HCT116 (cell line): Measurements from ENCODE around the gene MARCHF2. TPM values are rescaled to one million over a fixed set of nuclear protein-coding genes. Genes with fewer than 3 reads are reported as not detected.
A peak's percentile ranks its signal among the peaks of the same experiment; 100 is the strongest.

ENCODE experiments used
- ATAC-seq: fragments of 200-7000 bp; cut with Tn5 transposase; 2 replicates; pipeline ENCODE4 v1.9.1; 2020; ENCODE audit warnings: mild to moderate bottlenecking, moderate library complexity
- Bru-seq: library from RNA; stranded (reverse); fragments of 400-500 nt; gene quantifications from one replicate; lab custom pipeline; 2021; lab: Mats Ljungman, UMichigan
- BruChase-seq, 2 experiments: library from RNA; stranded (reverse); fragments of 400-500 nt; gene quantifications; one replicate each; lab custom pipeline; 2021; lab: Mats Ljungman, UMichigan
- BruUV-seq: library from RNA; stranded (reverse); fragments of 400-500 nt; replicated peaks from 2 replicates; lab custom pipeline; 2021; lab: Mats Ljungman, UMichigan
- CTCF ChIA-PET: fragments of 300-600 bp; sonication (Branson Sonifier 250); formaldehyde crosslinking; loops from one replicate; lab custom pipeline; 2021; ENCODE audit warnings: antibody characterized with exemption; lab: Charles Lee
- POLR2A ChIA-PET: fragments of 300-600, 350-600 bp; sonication (Branson Sonifier 250); formaldehyde crosslinking; loops from one replicate; lab custom pipeline; 2021; ENCODE audit warnings: antibody characterized with exemption; lab: Charles Lee
- RAD21 ChIA-PET, 2 experiments: fragments of 300-600 bp; sonication (Branson Sonifier 250); formaldehyde crosslinking; loops; one replicate each; lab custom pipeline; 2023; ENCODE audit warnings: low total read pairs in 2 of 2; ENCODE audit not compliant: uncharacterized antibody in 2 of 2, unreplicated experiment in 2 of 2, low non-redundant PET in 1 of 2; lab: Charles Lee
- DNase-seq: peaks from one replicate; pipeline ENCODE4 v3.0.0-alpha.2; 2010; ENCODE audit warnings: low read depth, low spot score
- H2AFZ ChIP-seq: fragments of 200-600 bp; shearing (Covaris generic), sonication (generic); 2 replicates; pipeline ENCODE4 v1.6.1; 2017; ENCODE audit warnings: low read depth, mixed run types, mixed read lengths, antibody characterized with exemption, low read length; ENCODE audit not compliant: poor library complexity, severe bottlenecking
- H3K27ac ChIP-seq: 2 replicates; pipeline ENCODE4 v1.5.1; 2012; ENCODE audit warnings: low read depth, low read length
- H3K27me3 ChIP-seq: fragments of 200-600 bp; sonication (generic); 2 replicates; pipeline ENCODE4 v1.6.1; 2016; ENCODE audit warnings: mixed run types, low read length, mixed read lengths; ENCODE audit not compliant: insufficient read depth
- H3K36me3 ChIP-seq, 2 experiments: fragments of 200-500 bp in 1 of 2; fragments of 200-600 bp in 1 of 2; sonication (Bioruptor generic) in 1 of 2; sonication (generic) in 1 of 2; 2 replicates each; pipeline versions ENCODE4 v1.5.1 to v1.6.1; 2014 to 2016; ENCODE audit warnings: low read length in 2 of 2, inconsistent platforms in 1 of 2, mixed read lengths in 1 of 2, mixed run types in 1 of 2; ENCODE audit not compliant: insufficient read depth in 2 of 2, control insufficient read depth in 1 of 2
- H3K4me1 ChIP-seq, 2 experiments: fragments of 200-600 bp in 1 of 2; sonication (generic) in 1 of 2; 2 replicates each; pipeline versions ENCODE4 v1.5.1 to v1.6.1; 2012 to 2017; ENCODE audit warnings: low read length in 2 of 2, inconsistent platforms in 1 of 2, mild to moderate bottlenecking in 1 of 2, mixed read lengths in 1 of 2, mixed run types in 1 of 2, moderate library complexity in 1 of 2; ENCODE audit not compliant: insufficient read depth in 2 of 2, control insufficient read depth in 1 of 2
- H3K4me2 ChIP-seq: fragments of 200-600 bp; sonication (generic); 2 replicates; pipeline ENCODE4 v1.6.1; 2017; ENCODE audit warnings: mixed run types, low read length, mixed read lengths
- H3K4me3 ChIP-seq, 2 experiments: fragments of 200-600 bp in 1 of 2; sonication (generic) in 1 of 2; replicated peaks in 1 of 2; 2 replicates each; pipeline ENCODE4 v1.5.1; 2011 to 2016; ENCODE audit warnings: low read length in 2 of 2, control low read depth in 1 of 2, low read depth in 1 of 2, mild to moderate bottlenecking in 1 of 2, mixed read lengths in 1 of 2, mixed run types in 1 of 2
- H3K79me2 ChIP-seq: fragments of 200-600 bp; sonication (generic); 2 replicates; pipeline ENCODE4 v1.6.1; 2017; ENCODE audit warnings: mild to moderate bottlenecking, mixed run types, low read length, moderate library complexity, mixed read lengths; ENCODE audit not compliant: insufficient read depth
- H3K9ac ChIP-seq: fragments of 200-600 bp; sonication (generic); 2 replicates; pipeline ENCODE4 v1.6.1; 2016; ENCODE audit warnings: low read length, mixed read lengths
- H3K9me2 ChIP-seq: fragments of 200-600 bp; sonication (generic), shearing (Covaris generic); 2 replicates; pipeline ENCODE4 v1.6.1; 2017; ENCODE audit warnings: mixed run types, mild to moderate bottlenecking, moderate library complexity; ENCODE audit not compliant: insufficient read depth
- H3K9me3 ChIP-seq, 2 experiments: fragments of 200-500 bp in 1 of 2; fragments of 200-600 bp in 1 of 2; sonication (Bioruptor generic) in 1 of 2; sonication (generic) in 1 of 2; 2 replicates each; pipeline ENCODE4 v1.6.1; 2014 to 2017; ENCODE audit warnings: low read length in 2 of 2, mixed read lengths in 2 of 2, inconsistent platforms in 1 of 2, low read depth in 1 of 2, mild to moderate bottlenecking in 1 of 2, mixed run types in 1 of 2, moderate library complexity in 1 of 2; ENCODE audit not compliant: control insufficient read depth in 1 of 2, insufficient read depth in 1 of 2
- H4K20me1 ChIP-seq: fragments of 200-600 bp; sonication (generic), shearing (Covaris generic); 2 replicates; pipeline ENCODE4 v1.6.1; 2017; ENCODE audit warnings: mixed run types, mild to moderate bottlenecking, moderate library complexity; ENCODE audit not compliant: insufficient read depth
- CBX3 ChIP-seq: IDR thresholded peaks from 2 replicates; pipeline ENCODE4 v1.6.1; 2012; ENCODE audit warnings: low read depth
- CEBPB ChIP-seq: IDR thresholded peaks from 2 replicates; pipeline ENCODE4 v1.6.1; 2012; ENCODE audit warnings: low read depth
- EGR1 ChIP-seq: IDR thresholded peaks from 2 replicates; pipeline ENCODE4 v1.6.1; 2012; ENCODE audit warnings: low read depth
- ELF1 ChIP-seq: IDR thresholded peaks from 2 replicates; pipeline ENCODE4 v1.6.1; 2012; ENCODE audit warnings: low read depth, borderline replicate concordance
- EZH2phosphoT487 ChIP-seq: fragments of 200-600 bp; IDR thresholded peaks from 2 replicates; pipeline ENCODE4 v1.6.1; 2018; ENCODE audit warnings: antibody characterized with exemption, borderline replicate concordance
- POLR2A ChIP-seq: IDR thresholded peaks from 2 replicates; pipeline ENCODE4 v1.7.0; 2011; ENCODE audit warnings: borderline replicate concordance; ENCODE audit not compliant: insufficient read depth, insufficient read length; ENCODE audit errors: extremely low read depth
- POLR2AphosphoS5 ChIP-seq: IDR thresholded peaks from 2 replicates; pipeline ENCODE4 v1.6.1; 2011; ENCODE audit warnings: mild to moderate bottlenecking, low read depth, low read length, moderate library complexity
- RAD21 ChIP-seq: IDR thresholded peaks from 2 replicates; pipeline ENCODE4 v1.6.1; 2012; ENCODE audit warnings: low read depth, mild to moderate bottlenecking
- SIN3A ChIP-seq: IDR thresholded peaks from 2 replicates; pipeline ENCODE4 v1.6.1; 2012; ENCODE audit warnings: low read depth
- SP1 ChIP-seq: IDR thresholded peaks from 2 replicates; pipeline ENCODE4 v1.6.1; 2012; ENCODE audit warnings: low read depth
- SRF ChIP-seq: IDR thresholded peaks from 2 replicates; pipeline ENCODE4 v1.6.1; 2012; ENCODE audit warnings: low read depth
- YY1 ChIP-seq: IDR thresholded peaks from 2 replicates; pipeline ENCODE4 v1.6.1; 2011; ENCODE audit warnings: low read length, low read depth, moderate library complexity, mild to moderate bottlenecking; ENCODE audit not compliant: insufficient replicate concordance; ENCODE audit errors: extremely low read depth
- ZFX ChIP-seq: fragments of 450-650 bp; IDR thresholded peaks from 2 replicates; pipeline ENCODE4 v1.6.1; 2017
- ZNF274 ChIP-seq: fragments of 200-500 bp; sonication (Bioruptor generic); IDR thresholded peaks from 2 replicates; pipeline ENCODE4 v1.6.1; 2014; ENCODE audit warnings: mild to moderate bottlenecking, low read depth, low read length, inconsistent platforms
- intact Hi-C: fragments of 100-400 bp; cut with micrococcal nuclease; formaldehyde crosslinking; loops from 2 replicates; pipeline ENCODE4 v1.10.0; 2022
- long read RNA-seq: library from polyadenylated mRNA; unstranded; transcript quantifications from one replicate; pipeline ENCODE4 v2.0.0, GENCODE V29; 2021; ENCODE audit not compliant: unreplicated experiment
- polyA plus RNA-seq: library from polyadenylated mRNA; unstranded; fragments of >200 nt; gene quantifications from 2 replicates; pipeline ENCODE4 v1.2.1, GENCODE V29; 2012; ENCODE audit warnings: missing spikeins
- total RNA-seq: library from RNA; stranded (reverse); gene quantifications from one replicate; pipeline ENCODE4 v1.2.1, GENCODE V29; 2021; ENCODE audit not compliant: unreplicated experiment
- TF ChIP-seq, protein P1 (sequence below): IDR thresholded peaks from 2 replicates; pipeline ENCODE4 v1.6.1; 2012
- TF ChIP-seq, protein P2 (sequence below): IDR thresholded peaks from 2 replicates; pipeline ENCODE4 v1.6.1; 2012; ENCODE audit warnings: low read depth
- TF ChIP-seq, protein P3 (sequence below), 3 experiments: fragments of 200-600 bp in 1 of 3; sonication (generic) in 1 of 3; IDR thresholded peaks in 2 of 3; conservative IDR thresholded peaks in 1 of 3; 2 replicates each; pipeline ENCODE4 v1.5.1; 2012 to 2017; ENCODE audit warnings: low read depth in 2 of 3, low read length in 2 of 3, antibody characterized with exemption in 1 of 3, borderline replicate concordance in 1 of 3, control low read depth in 1 of 3, mild to moderate bottlenecking in 1 of 3, mixed read lengths in 1 of 3, mixed run types in 1 of 3, moderate library complexity in 1 of 3; ENCODE audit not compliant: insufficient read depth in 1 of 3

The MARCHF2 gene, protein sequence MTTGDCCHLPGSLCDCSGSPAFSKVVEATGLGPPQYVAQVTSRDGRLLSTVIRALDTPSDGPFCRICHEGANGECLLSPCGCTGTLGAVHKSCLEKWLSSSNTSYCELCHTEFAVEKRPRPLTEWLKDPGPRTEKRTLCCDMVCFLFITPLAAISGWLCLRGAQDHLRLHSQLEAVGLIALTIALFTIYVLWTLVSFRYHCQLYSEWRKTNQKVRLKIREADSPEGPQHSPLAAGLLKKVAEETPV
- total RNA-seq (22.5 TPM), Bru-seq, nascent RNA (percentile 42 among the genes with signal in this experiment), BruChase-seq, experiment 1, labeled RNA remaining after a 6-hour chase (percentile 47 among the genes with signal in this experiment), BruChase-seq, experiment 2, labeled RNA remaining after a 2-hour chase (percentile 46 among the genes with signal in this experiment)
- polyA plus RNA-seq = 22.9 and 27.8 TPM in 2 replicates
- long read RNA-seq, transcript MARCH2-201 (5 exons, 1,376 nt) = major isoform, 12 of 38 reads
- long read RNA-seq, partial matches to known transcripts = 5 of 38 reads
- long read RNA-seq, other reads (novel, unspliced or antisense) = 20 of 38 reads

DNA sequence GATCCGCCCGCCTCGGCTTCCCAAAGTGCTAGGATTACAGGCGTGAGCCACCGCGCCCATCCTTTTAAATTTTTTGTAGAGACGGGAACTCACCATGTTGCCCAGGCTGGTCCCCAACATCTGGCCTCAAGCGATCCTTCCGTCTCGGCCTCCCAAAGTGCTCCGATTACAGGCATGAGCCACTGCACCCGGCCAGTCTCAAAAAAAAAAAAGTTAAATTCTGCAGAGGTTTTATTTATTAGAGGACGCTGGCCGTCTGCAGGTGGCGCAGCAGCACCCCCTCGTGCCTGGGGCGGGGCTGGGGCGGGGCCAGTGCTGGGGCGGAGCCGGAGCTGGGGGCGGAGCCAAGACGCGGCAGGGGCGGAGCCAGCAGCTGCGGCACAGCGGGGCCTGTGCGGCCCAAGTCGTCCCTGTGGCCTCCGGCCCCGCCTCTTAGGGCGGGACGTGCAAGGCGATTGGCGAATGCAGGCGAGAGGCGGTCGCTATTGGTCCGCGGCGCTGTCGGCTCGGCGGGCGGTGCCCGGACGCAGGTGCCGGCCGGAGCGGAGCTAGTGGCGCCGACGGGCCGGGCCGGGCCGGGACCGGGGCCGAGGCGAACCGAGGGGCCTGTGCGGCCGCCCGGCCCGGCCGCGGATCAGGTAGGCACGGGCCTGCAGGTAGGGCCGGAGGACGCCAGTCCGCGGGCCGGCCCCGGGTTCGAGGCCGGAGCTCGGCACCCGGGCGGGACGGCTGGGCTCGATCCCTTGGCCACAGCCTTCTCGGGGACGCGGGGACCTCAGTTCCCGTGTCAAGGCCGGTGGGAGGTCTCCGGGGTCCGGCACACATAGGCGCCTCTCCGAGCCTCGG is at the start of gene MARCHF2:
Gene MARCHF2, plus strand, starts transcription at position 523 of the 846 bp plus-strand sequence. CDS start 8,536 bp downstream, outside the sequence.
- peak within 1 kb of the TSS; percentile 57 for H3K27ac ChIP-seq
- H2AFZ ChIP-seq = peak within 1 kb of the TSS; percentile 68
- peak within 1 kb of the TSS; percentile 92 for H3K4me2 ChIP-seq
- H3K79me2 ChIP-seq = no peaks in the 10 kb centered on the region
- no peaks in the 10 kb centered on the region for H3K36me3 ChIP-seq
- ChIA-PET POLR2A (interaction anchor here (0.6 to 3.1 kb wide), 9 partner anchors 11 to 517 kb away, joined by 3 to 20 read pairs (median 4); partner anchors contain the start of genes HNRNPM, RAB11B and ZNF414), RAD21 (interaction anchor here (0.7 to 1.6 kb wide), 4 partner anchors 58 to 168 kb away, joined by 3 to 6 read pairs (median 4); partner anchors contain the start of gene ZNF414 (in 2 of the 2)), CTCF (interaction anchor here (0.6 to 1.9 kb wide), 17 partner anchors 11 to 783 kb away, joined by 3 to 21 read pairs (median 3); partner anchors contain the start of genes HNRNPM, PET100, RAB11B and XAB2)
- no peaks in the 10 kb centered on the region for H3K9me2 ChIP-seq
- BruUV-seq = no TSS peak
- peak within 1 kb of the TSS; percentile 60 for H3K9ac ChIP-seq
- H3K4me1 ChIP-seq = peaks cover 23 to 24% of the 10 kb centered on the region in 2 experiments
- peak within 1 kb of the TSS; percentile 66 to 67 for H3K4me3 ChIP-seq
- DNase-seq (peak; percentile 90), ATAC-seq (peak; percentile 99)
- no peaks in the 10 kb centered on the region for H4K20me1 ChIP-seq
- no peaks in the 10 kb centered on the region for H3K9me3 ChIP-seq
- H3K27me3 ChIP-seq = no peaks in the 10 kb centered on the region
- intact Hi-C loops = loop anchor here (5.0 to 10.0 kb wide), 2 partner anchors 61 to 102 kb away; partner anchors contain the start of gene ZNF414
- TF ChIP-seq SRF (no peak), CEBPB (no peak), ZNF274 (no peak), CBX3 (peak; percentile 54; the same call in 1 of the 2 replicates), EZH2phosphoT487 (no peak), SIN3A (no peak), ELF1 (no peak), SP1 (peak; percentile 83), POLR2A (no peak), ZFX (peak; percentile 43; the same call in 1 of the 2 replicates), RAD21 (peak; percentile 62), YY1 (peak; percentile 6), EGR1 (no peak), POLR2AphosphoS5 (no peak; the same call in 1 of the 2 replicates)
- TF ChIP-seq, protein P1, sequence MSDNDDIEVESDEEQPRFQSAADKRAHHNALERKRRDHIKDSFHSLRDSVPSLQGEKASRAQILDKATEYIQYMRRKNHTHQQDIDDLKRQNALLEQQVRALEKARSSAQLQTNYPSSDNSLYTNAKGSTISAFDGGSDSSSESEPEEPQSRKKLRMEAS = peak; percentile 53; the same call in 1 of the 2 replicates
- TF ChIP-seq, protein P2, sequence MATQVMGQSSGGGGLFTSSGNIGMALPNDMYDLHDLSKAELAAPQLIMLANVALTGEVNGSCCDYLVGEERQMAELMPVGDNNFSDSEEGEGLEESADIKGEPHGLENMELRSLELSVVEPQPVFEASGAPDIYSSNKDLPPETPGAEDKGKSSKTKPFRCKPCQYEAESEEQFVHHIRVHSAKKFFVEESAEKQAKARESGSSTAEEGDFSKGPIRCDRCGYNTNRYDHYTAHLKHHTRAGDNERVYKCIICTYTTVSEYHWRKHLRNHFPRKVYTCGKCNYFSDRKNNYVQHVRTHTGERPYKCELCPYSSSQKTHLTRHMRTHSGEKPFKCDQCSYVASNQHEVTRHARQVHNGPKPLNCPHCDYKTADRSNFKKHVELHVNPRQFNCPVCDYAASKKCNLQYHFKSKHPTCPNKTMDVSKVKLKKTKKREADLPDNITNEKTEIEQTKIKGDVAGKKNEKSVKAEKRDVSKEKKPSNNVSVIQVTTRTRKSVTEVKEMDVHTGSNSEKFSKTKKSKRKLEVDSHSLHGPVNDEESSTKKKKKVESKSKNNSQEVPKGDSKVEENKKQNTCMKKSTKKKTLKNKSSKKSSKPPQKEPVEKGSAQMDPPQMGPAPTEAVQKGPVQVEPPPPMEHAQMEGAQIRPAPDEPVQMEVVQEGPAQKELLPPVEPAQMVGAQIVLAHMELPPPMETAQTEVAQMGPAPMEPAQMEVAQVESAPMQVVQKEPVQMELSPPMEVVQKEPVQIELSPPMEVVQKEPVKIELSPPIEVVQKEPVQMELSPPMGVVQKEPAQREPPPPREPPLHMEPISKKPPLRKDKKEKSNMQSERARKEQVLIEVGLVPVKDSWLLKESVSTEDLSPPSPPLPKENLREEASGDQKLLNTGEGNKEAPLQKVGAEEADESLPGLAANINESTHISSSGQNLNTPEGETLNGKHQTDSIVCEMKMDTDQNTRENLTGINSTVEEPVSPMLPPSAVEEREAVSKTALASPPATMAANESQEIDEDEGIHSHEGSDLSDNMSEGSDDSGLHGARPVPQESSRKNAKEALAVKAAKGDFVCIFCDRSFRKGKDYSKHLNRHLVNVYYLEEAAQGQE = no peak
- TF ChIP-seq, protein P3, sequence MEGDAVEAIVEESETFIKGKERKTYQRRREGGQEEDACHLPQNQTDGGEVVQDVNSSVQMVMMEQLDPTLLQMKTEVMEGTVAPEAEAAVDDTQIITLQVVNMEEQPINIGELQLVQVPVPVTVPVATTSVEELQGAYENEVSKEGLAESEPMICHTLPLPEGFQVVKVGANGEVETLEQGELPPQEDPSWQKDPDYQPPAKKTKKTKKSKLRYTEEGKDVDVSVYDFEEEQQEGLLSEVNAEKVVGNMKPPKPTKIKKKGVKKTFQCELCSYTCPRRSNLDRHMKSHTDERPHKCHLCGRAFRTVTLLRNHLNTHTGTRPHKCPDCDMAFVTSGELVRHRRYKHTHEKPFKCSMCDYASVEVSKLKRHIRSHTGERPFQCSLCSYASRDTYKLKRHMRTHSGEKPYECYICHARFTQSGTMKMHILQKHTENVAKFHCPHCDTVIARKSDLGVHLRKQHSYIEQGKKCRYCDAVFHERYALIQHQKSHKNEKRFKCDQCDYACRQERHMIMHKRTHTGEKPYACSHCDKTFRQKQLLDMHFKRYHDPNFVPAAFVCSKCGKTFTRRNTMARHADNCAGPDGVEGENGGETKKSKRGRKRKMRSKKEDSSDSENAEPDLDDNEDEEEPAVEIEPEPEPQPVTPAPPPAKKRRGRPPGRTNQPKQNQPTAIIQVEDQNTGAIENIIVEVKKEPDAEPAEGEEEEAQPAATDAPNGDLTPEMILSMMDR (IDR thresholded peaks at IDR 0.05 in 2 of 3, conservative IDR thresholded peaks at IDR 0.05 in 1 of 3; ENCODE audit: borderline replicate concordance in 1 of 3, insufficient read depth in 1 of 3, low read depth in 2 of 3, low read length in 2 of 3) = peak; percentile 45 to 63 (median 48); a peak in 5 of 6 replicates
